ENCODE results near the gene PRKCZ.
"Not testable (repeated sequence)": the region's sequence is repeated elsewhere in the genome, so short reads cannot be mapped to it uniquely, and the experiment has no call there.

Gene PRKCZ

DNA sequence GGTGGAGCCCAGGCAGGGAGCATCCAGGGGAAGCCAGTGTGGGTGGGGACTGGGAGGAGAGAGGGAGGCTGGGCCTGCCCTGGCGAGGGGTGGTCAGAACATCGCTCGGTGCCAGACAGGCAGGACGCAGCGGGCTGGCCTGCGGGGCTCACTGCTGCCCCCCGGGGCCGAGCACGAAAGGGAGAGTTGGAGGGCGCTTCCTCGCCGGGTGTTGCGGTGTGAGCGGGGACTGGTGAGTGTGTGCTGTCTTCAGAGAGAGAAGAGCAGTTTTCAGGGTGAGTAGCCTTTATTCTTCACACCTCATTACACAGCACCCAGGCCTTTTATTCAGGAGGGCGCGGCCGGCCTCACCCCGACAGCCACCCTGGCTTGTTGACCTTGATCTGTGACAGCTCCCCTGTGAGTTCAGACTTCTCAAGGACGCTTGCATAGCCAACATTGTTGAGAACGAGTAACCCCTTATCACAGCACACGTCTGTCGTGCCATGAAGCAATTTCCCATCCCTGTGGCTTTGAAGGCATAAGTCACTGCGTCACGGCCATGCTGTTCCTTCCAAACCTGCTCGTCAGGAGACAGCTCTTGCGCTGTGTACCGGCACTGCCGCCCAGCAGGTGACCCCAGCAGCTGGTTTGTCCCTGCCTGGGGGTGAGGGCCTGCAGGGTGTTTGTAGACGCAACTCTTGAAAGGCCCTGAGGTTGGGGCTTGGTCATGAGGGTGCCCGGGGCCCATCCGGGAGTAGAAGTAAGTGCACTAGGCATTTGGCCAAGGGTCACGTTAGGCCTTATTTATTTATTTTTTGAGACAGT, 54.6 kb downstream of the PRKCZ start:
- no peak for DNase-seq

DNA sequence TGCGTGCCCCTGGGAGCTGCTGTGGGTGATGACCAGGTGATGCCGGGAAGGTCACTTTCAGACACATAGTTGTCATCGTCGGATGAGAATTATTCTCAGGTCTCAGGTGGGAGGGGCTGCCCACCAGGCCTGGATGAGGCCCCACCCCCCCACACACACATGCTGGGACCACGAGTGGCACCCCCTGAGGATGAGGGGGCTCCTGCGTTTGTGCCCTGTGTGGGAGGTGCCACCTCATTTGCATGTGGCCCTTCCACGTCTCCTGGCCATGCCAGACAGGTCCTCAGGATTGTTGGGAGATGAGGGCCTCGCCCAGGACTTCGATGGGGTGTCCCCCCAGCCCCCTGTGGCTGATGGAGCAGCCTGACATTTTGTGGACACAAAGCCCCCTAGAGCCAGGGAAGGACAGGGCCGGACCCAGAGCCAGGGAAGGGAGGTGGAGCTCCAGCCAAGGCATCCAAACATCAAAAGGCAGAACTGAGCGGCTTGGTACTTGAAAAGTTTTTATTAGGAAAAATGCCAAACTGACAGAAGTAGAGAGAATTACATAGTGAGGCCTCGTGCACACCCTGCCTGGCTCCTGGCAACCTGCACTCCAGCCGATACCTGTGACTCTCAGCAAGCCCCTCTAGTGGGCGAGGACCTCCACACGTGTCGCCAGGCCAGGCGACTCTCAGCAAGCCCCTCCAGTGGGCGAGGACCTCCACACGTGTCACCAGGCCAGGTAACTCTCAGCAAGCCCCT, 55.7 kb downstream of the PRKCZ start:
- DNase-seq: no peak

DNA sequence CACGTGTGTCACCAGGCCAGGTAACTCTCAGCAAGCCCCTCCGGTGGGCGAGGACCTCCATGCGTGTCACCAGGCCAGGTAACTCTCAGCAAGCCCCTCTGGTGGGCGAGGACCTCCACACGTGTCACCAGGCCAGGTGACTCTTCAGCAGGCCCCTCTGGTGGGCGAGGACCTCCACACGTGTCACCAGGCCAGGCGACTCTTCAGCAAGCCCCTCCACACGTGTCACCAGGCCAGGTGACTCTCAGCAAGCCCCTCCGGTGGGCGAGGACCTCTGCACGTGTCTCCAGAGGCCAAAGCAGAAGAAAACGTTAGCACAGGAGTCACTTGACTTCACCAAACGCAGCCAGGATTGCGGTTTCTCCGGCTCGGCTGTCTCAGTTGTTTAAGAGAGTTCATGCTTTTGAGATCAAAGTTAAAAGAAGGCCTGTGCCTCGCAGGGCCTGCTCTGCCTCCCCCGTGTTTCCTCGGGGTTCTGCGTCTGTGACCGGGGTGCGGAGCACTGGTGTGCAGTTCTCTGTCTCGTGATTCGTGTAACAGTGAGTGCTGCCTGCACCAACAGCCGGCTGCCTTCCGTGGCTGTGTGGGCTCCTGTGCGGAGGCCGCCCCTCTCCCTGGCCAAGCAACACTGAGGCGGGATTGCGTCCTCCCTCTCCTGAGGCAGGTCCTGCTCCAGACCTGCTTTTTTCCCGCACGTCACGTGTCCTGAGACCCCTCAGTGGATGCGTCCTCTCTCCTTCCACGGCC, 56.6 kb downstream of the PRKCZ start:
- no peak for DNase-seq

DNA sequence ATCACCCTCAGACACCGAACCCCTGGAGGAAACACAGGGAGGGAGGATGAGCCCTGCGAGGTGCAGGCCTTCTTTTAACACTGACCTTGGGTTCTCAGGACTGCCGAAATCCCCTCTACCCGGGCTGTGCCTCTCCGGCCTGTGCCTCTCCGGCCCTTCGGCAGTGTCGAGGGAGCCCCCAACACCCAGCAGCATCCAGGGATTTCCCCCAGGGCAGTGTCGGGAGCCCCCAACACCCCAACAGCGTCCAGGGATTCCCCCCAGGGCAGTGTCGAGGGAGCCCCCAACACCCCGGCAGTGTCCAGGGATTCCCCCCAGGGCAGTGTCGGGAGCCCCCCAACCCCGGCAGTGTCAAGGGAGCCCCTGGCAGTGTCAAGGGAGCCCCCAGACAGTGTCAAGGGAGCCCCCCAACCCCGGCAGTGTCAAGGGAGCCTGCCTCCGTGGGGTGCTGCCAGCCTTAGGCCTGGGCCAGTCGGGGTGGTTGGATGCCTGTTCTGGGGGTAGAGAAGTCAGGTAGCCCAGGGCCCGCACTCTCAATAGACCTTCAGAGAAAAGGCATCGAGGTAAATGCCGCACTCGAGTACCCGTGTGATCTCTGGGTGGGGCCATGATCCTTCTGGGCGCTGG, 57.5 kb downstream of the PRKCZ start:
- no peak for DNase-seq

DNA sequence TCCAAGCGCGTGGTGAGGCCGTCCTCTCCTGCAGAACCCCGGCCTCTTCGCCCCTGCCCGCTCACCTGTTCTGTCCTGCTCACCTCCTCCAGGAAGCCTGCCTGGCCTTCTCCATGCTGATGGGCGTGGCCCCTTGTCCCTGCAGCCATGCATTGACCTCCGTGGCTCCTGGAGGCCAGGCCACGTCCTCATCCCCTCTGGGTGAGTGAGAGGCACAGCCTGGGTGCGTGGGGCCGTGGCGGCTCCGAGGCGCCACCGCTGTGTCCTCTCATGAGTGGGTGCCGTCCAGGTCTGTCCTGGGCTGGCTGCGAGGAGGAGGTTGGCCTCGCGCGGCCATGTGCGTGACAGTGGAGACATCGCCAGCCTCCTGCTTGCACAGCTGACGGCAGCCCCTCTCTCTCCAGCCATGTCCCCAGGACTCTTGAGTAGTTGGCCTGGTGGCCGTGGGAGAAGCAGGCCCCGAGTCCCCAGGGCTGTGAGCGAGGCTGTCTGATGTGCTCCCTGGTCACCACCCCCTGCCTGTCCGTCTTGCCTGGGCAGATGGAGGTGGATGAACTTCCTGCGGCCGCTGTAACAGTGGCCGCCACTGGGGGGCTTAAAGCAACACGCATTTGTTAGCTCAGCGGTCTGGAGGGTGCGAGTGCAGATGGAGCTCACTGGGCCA, 58.1 kb downstream of the PRKCZ start:
- no peak for DNase-seq

DNA sequence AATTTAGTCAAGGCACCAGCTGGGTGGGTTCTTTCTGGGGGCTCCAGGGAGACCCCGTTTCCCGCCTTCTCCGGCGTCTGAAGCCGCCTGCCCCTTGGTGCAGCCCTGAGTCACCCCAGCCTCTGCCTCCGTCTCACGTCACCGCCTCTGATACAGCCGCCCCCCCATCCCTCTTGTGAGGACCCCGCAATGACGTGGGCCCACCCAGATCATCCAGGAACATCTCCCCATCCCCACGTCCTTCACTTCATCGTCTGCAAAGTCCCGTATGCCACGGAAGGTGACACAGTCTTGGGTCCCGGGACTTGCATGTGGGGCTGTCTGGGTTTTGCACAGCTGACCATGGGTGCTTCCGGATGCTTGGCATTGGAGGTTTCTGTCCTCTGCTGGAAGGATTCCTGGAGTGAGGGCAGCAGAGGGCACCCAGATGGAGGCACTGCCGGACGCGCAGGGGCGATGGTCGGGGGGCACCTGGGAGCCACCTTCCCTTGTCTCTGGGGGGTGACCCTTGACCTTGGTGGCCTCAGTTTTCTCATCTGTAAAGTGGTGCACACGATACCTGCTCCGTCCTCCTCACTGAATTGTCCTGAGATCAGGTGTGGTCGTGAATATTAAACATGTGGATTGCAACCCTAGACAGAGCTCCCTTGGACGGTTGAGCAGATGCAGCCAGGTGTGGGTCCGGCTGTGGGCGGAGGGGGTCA, 58.8 kb downstream of the PRKCZ start:
- no peak for DNase-seq

DNA sequence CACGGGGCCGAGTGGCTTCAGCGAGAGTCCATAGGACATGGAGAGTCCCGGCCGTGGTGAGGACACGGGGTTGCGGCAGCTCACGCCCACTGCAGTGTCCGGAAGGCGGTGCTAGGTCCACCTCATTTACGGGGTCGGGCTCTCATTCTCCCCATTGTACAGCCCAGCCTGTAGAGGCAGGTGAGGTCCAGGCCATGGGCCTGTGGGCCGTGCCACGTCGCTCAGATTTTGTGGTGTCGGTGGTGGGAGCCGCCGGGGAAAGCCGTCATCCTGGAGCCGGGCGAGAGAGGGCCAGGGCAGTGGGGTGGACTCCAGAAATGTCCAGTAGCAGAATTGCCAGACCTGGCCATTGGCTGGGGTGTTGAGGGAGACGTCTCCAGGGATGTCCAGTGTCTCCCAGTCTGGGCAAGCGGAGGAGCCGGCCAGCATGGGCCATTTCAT, 59.4 kb downstream of the PRKCZ start:
- DNase-seq: no peak

DNA sequence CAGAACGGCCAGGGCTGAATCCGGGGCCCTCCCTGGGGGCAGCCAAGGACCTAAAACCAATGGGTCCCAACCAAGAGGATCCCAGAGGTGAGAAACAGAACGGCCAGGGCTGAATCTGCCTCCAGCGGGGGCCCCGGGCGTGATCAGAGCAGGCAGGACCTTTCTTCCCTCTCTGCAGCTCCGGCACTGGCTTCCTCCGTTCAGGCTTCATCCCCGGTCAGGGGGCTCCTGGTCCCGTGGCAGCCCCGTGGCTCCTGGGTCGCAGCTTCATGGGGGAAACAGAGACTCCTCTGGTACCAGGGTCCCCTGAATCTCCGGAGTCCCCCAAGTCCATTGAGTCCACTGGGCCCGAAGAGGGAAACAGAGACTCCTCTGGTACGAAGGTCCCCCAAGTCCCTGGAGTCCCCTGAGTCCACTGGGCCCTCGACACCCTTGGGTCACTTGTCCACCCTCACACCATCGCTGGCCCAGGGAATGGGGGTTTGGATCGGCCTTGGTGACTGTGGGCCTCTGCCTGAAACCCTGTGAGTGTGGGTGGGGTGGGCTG, 60.1 kb downstream of the PRKCZ start:
- no peak for DNase-seq

DNA sequence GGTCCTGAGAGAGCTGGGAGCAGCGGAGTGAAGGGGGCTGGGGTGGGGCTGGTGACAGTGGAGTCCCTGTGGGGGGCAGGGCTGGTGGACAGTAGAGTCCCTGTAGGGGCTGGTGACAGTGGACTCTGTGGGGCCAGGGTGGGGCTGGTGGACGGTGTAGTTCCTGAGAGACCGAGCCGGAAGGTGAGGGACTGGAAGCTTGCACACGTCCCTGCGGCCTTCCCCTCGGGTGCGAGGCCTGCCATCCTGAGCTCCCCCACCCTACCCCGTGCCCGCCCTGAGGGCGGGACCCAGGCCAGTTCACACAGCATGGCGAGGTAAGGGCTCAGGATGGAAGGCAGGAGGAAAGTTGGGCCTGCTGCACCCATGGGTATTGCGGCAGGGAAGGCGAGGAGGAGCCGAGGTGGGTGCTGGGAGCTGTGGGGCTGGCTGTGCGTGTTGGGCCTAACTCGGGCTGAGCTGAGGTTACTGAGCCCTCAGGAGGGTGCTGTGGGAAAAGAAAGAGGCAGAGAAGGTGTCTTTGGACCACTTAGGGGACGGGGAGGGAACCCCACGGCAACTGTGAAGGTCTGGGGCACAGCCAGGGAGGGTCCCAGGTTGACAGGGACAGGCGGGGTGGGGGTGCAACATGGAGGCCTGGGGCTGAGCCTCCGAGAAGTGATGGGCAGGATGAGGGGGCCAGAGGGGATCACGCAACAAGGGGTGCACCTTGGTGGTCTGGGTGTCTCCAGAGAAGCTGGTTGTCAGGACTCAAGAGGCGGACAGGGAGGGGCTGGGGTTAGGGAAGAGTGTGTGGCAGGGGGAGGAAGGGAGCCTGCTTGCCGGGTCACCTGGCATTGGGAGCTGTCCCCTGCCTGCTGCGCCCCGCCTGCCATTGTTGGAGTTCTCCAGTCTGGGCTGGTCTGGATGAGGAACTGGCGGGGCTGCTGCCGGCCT, 60.8 kb downstream of the PRKCZ start:
- no peak for DNase-seq

DNA sequence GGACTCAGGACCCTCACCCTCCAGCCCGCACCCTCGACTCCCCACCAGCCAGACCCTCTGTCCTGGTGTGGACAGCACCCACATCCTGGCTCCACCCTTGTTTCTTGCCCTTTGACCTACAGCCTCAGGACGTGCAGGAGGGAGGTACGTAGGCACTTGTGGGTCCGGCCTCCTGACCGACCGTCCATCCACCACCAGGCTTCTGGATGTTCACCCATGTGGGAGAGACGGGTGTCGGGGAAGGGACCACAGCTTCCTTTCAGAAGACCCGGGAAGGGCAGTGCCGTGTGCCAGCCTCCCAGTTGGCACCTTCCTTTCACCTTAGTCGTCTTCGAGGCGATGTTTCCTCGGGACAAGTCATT, 61.4 kb downstream of the PRKCZ start:
- no peak for DNase-seq

DNA sequence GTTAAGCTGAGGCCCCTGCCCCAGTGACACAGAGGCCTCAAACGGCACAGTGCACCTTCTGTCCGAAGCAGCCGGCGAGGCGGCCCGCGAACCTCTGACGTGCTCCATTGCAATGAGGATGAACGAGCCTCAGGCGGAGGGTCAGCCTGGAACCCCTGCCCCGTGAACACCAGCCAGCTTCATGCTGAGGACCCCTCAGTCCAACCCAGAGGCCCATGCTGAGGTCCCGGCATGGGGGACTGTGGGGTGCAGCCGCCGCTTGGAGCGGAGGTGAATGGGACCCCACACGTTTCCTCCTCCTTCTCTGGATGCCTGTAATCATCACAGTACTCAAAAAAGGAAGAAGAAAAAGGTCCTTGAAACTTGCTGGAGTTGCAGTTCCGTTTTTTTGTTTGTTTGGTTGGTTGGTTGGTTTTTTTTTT, 62.1 kb downstream of the PRKCZ start:
- no peak for DNase-seq

DNA sequence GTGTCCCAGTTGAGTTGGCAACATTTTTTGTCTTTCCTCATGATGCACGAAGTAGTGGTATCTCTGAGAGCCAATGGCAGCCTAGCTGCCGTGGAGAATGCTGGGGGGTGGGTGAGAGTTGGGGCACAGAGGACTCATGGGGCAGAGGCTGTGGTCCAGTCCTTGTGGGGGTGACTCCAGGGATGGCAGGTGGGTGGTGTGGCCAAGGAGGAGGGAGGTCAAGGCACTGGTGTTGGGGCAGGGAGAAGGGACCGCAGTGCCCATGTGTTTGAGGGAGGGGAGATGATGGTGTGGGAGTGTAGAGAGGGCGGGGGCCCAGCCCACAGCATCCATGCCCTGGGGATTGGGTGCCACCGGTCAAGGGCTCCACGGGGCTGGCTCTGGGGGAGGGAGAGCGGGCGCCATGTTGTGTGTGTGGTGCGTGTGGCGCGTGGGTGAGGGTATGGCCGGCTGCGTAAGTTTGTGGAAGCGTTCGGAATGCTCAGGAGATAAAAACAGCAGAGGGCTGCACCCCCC, 63.5 kb downstream of the PRKCZ start:
- DNase-seq: no peak

DNA sequence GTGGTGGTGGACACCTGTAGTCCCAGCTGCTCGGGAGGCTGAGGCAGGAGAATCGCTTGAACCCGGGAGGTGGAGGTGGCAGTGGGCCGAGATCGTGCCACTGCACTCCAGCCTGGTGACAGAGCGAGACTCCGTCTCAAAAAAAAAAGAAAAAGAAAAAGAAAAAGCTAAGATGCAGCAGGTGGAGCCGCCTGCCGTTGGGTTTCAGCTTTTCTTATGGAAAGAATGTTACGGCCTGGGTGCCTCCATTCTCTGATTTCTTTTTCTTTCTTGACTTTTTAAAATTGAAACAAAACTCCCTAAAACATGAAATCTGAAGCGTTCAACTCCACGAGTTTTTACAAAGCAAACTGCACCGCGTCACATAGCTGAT, 64.4 kb downstream of the PRKCZ start:
- DNase-seq: not testable (repeated sequence)

DNA sequence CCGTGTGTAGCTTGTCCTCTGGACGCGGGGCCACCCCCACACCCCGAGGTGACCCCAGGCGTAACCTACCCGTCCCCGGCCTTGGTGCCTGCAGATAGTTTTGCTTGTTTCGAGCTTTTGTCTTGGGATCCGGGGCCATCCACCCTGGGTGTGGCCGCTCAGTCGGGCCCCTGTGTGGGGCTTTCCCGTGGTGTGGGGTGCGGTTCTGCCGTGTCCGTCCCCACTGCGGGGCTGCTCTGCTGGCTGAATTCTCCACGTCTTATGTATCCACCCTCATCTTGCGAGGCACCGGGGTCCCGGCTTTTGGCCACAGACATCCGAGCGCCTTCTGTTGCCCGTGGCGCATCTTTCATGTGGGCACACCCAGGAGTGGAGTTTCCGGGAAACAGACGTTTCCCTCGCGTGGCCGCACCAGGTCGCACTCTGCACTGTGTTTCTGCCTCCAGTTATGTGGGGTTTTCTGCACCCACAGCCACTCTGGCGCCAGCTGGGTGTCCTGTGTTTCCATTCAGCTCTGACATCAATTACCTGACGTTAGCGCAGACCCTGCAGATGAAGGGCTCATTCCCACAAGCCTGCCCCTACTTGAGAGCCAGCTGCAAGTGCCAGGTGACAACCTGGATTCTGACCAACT, 64.9 kb downstream of the PRKCZ start:
- peak; percentile 12 for DNase-seq

DNA sequence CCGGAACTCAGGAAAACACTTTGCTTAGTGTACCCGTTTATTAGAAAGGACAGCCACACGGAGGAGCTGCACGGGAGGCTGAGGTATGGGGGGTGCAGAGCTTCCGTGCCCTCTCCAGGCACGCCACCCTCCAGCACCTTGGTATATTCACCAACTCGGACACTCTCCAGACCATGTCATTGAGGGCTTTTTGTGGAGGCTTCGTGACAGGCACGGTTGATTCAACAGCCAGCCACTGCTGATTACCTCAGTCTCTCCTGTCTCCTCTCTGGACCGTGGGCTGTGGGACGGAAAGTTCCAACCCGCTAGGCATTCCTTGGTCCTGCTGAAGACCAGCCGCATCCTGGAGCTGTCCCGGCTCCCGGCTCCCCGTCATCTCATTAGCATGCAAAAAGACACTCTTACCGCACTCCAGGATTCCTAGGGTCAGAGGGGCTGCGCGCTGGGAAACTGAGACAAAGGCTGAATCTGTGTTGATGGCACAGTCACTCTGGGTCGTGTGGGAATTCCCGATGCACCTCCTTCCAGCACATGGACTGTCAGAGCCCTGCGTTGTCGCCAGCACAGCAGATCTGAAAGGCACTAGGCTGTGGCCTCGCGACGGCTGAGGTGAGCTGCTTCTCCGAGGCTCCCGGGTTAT, 65.6 kb downstream of the PRKCZ start:
- DNase-seq: no peak

DNA sequence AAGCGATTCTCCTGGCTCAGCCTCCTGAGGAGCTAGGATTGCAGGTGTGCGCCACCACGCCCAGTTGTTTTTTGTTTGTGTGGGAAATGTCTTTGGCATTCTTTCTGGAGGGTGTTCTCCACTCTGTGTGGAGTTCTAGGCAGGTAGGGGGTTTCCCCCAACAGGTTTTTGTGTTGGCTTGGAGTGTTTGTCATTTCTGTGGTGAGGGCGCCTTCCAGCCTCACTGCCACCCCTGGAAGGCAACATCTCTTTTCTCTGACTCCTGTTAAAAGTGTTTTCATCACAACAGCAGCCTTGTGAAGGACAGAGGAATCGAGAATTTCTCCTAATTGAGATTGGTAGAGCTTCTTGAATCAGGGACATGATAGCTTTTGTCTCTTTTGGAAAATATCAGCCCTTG, 69.7 kb downstream of the PRKCZ start:
- no peak for DNase-seq

DNA sequence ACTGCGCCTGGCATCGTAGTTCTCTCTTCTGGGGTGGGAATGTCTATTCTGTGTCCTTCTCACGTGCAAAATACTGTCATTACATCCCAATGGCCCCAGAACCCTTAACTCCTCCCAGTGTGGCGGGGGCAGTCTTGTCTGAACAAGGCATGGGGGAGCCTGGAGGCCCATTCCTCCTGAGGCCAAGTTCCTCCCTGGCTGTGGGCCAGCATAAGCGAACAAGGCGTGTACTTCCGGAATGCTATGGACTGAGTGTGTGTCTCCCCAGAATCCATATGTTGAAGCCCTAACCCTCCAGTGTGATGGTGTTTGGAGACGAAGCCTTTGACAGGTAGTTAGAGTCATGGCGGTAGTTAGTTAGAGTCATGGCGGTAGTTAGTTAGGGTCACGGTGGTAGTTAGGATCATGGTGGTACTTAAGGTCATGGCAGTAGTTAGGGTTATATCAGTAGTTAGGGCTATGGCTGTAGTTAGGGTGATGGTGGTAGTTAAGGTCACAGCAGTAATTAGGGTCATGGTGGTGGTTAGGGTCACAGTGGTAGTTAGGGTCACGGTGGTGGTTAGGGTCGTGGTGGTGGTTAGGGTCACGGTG, 71.0 kb downstream of the PRKCZ start:
- DNase-seq: no peak

DNA sequence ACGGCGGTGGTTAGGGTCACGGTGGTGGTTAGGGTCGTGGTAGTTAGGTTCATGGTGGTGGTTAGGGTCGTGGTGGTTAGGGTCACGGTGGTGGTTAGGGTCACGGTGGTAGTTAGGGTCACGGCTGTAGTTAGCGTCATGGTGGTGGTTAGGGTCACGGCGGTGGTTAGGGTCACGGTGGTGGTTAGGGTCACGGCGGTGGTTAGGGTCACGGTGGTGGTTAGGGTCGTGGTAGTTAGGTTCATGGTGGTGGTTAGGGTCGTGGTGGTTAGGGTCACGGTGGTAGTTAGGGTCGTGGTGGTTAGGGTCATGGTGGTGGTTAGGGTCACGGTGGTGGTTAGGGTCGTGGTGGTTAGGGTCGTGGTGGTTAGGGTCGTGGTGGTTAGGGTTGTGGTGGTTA, 71.6 kb downstream of the PRKCZ start:
- DNase-seq: not testable (repeated sequence)
